RWPE1 (cell line): ENCODE measurements around the gene FAM163A.

Source experiments
- CTCF ChIA-PET: fragments of 350-600 bp; sonication (Branson Sonifier 250); formaldehyde crosslinking; extraction: SDS; loops from one replicate; lab custom pipeline; 2021; lab: Yijun Ruan, JAX
- POLR2A ChIA-PET: fragments of 400-600 bp; formaldehyde crosslinking; extraction: SDS; loops from one replicate; lab custom pipeline; 2020; ENCODE audit warnings: antibody characterized with exemption; ENCODE audit not compliant: low non-redundant PET; lab: Yijun Ruan, JAX
- DNase-seq: peaks from one replicate; pipeline ENCODE4 v3.0.0; 2012; ENCODE audit warnings: low spot score
- H3K27ac ChIP-seq: fragments of 450-650 bp; 2 replicates; pipeline ENCODE4 v1.5.1; 2017
- TF ChIP-seq, protein P1 (sequence below): fragments of 450-650 bp; conservative IDR thresholded peaks from 2 replicates; pipeline ENCODE4 v1.5.1; 2017; ENCODE audit warnings: low read depth, mild to moderate bottlenecking

FAM163A gene

DNA sequence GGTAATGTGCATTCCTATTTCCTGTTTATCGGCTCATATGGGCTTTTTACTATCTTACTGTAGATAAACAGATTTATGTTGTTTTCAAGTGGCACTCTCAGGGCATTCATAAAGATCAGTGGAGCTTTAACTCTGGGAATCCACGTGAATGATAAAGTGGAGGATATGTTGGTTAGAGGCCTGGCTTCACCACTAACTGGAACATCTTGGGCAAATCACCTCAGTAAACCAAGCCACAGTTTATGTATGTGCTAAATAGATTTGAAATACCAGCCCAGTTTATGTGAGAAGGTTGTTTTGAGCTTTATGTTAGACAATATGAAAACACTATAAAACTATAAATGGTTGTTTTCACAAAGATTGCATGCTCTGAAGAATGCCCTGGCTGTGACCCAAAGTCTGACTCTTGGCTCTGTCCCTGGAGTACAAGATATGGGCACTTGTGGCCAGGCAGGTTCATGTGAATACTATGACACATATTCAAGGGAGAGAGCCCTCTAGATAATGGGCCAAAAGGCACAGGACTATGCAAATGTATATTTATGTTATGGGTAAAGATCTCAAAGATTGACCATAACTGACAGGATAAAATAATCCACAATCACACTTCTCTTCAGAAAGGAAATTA lies 36.7 kb downstream of the FAM163A start:
- ChIA-PET POLR2A (no interaction called here), CTCF (interaction anchor here (0.5 to 1.5 kb wide), 2 partner anchors 36 to 48 kb away, joined by 3 to 5 read pairs; no protein-coding TSS in a partner anchor)
- H3K27ac ChIP-seq, result no peak overlapping the region
- TF ChIP-seq, protein P1, sequence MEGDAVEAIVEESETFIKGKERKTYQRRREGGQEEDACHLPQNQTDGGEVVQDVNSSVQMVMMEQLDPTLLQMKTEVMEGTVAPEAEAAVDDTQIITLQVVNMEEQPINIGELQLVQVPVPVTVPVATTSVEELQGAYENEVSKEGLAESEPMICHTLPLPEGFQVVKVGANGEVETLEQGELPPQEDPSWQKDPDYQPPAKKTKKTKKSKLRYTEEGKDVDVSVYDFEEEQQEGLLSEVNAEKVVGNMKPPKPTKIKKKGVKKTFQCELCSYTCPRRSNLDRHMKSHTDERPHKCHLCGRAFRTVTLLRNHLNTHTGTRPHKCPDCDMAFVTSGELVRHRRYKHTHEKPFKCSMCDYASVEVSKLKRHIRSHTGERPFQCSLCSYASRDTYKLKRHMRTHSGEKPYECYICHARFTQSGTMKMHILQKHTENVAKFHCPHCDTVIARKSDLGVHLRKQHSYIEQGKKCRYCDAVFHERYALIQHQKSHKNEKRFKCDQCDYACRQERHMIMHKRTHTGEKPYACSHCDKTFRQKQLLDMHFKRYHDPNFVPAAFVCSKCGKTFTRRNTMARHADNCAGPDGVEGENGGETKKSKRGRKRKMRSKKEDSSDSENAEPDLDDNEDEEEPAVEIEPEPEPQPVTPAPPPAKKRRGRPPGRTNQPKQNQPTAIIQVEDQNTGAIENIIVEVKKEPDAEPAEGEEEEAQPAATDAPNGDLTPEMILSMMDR, result no peak
- no peak for DNase-seq

DNA sequence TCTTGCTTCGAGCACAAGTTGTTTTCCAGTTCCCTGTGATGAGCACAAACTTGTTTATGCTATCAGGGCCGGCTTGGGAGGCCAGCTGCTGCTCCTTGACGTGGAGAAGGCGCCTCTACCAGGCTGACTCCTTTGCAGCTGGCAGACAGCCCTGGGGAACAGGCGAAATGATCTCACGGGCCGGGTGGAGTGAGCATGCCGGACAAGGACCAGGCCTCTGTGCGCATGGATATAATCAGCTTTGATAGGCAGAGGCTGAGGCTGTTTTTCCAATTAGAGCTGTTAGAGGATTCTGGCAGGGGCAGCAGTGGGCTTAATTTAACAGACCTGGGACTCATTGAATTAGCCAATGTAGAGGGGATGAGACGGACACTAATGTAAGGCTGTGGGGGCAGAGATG lies 38.9 kb downstream of the FAM163A start:
- no peak for DNase-seq
- POLR2A ChIA-PET, result no interaction called here
- CTCF ChIA-PET, result interaction anchor here (0.7 kb wide), 1 partner anchor 32 kb away, joined by 7 read pairs; no protein-coding TSS in a partner anchor
- TF ChIP-seq, protein P1, result no peak
- no peak overlapping the region for H3K27ac ChIP-seq

GRCh38 chr1:179785031-179785431 lies 41.9 kb downstream of the FAM163A start:
- no peak overlapping the region for H3K27ac ChIP-seq
- ChIA-PET CTCF (no interaction called here), POLR2A (no interaction called here)
- TF ChIP-seq, protein P1, result no peak
- DNase-seq, result no peak

DNA sequence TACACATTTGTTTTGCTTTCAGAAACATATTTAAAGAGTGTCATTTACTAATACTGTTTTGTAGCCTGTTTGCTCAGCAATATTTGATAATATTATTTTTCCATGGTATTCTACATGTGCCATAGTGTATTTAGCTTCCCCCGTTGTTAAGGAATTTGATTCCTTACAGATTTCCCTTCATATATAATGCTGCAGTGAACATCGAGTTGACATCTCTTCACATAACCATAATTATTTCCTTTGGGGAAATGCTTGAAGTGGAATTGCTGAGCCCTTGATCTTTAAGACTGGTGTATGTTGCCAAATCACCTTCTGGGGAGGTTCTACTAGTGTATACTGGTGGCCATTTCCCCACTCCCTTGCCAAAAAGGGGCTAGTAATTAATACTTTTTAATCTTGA lies 42.6 kb downstream of the FAM163A start:
- TF ChIP-seq, protein P1, result no peak
- POLR2A ChIA-PET, result no interaction called here
- no peak overlapping the region for H3K27ac ChIP-seq
- no peak for DNase-seq
- CTCF ChIA-PET, result interaction anchor here (0.6 kb wide), 1 partner anchor 29 kb away, joined by 3 read pairs; no protein-coding TSS in a partner anchor

DNA sequence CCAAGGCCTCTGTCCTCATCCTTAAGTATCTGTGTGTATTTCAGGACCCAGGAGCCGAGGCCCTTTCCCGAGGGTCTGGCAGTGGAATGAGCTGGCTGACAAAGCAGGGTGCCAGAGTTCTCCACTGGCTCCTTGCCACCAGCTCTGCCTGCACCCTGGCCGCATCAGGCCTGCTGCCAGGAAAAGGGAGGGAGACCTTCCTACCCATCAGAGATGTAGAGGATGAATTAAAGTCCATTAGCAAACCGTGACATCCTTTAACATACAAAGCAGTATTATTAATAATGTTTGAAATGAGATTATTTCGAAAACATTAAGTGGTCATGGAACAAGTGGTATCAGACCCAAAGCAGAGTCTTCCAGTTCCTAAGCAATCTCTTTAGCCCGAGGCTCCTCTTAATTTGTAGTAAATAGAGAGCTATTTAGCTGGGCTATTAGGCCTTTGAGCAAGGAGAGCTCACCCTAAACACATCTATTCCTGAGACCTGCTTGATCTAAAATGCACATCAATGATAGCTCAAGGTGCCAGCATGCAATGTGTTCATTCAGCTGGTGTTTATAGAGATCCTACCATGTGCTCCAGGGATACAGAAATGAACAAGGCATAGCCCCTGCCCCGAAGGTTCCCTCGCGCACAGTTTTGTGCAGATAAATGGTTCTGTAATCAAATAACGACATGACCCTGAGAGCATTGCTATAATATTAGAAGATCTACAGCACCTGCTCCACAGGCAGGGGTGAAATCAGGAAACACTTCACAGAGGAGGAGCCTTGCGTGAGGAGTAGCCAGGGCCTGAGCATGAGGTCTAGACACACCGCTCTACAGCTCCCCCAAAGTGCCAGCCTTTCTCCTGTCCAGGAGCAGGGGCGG lies 44.0 kb downstream of the FAM163A start:
- H3K27ac ChIP-seq, result no peak overlapping the region
- TF ChIP-seq, protein P1, result no peak
- ChIA-PET CTCF (no interaction called here), POLR2A (no interaction called here)
- no peak for DNase-seq

DNA sequence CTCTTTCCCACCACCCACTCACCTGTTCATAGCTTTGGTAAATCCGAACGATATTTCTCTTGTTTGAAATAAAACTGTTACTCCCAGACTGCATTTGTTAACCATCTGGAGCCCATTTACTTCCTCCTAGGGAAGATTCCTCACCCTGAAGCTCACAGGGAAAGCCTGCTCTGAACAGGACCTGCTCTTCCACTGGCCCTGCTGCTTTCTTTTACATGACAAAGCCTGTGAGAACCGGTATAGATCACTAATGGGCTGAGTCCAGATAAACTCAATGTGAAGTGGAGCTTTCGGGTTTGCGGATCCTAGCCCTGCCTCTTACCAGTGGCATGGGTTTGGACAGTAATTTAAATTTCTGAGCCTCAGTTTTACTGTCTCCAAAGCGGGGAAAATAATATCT lies 45.2 kb downstream of the FAM163A start:
- ChIA-PET CTCF (no interaction called here), POLR2A (no interaction called here)
- H3K27ac ChIP-seq, result no peak overlapping the region
- TF ChIP-seq, protein P1, result no peak
- no peak for DNase-seq
